GM21390 (cell line): ENCODE measurements around the gene CXCL12.

Experiments
- ATAC-seq: cut with Tn5 transposase; IDR thresholded peaks from one replicate; pipeline ENCODE4 v1.9.1; 2021; ENCODE audit not compliant: unreplicated experiment

CXCL12 gene

DNA sequence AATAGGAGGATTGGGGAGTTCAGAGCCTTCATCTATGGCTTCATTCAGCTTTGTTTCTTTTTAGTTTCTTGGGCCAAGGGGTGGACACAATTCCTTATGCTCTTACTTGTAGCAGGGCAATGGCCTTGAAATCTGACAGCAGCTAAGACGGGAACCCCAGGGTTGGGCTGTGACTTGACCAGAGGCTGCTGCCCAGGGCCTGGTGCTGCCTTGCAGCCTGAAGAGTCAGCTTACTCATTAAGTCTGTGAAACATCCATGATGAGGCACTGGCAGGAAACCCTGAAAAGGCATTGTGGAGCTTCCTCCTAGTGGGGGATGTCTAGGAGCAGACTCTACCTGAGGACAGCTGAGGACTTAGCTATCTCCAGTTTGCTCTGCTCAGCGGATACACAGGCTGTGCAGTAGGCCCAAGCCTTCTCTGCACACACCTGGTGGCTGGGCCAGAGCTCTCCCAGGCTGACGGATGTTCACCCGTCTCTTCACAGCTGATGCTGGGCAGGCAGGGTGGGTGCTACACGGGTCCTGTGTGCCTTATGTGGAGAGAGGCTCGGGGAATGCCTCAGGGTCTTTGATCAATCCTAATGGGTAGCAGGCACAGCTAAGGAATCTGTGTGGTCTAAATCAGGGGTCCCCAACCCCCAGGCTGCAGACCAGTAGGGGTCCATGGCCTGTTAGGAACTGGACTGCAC, 17.8 kb downstream of the CXCL12 start:
- ATAC-seq: no peak

DNA sequence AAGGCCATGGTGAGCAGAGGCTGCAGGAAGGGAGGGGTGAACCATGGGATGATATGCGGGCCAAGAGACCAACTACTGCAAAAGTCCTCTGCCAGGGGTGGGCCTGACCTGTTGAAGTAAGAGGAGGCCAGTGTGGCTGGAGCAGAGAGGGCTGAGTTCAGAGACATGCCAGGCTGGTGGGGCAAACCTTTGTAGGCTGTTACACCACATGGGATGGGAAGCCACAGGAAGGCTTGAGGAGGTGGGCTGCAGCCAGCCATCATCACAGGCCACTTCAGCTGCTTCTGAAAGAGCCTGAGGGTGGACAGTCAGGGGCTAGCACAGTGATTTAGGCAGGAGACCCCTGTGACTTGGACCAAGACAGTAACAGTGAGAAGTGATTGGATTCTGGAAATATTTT, 20.3 kb downstream of the CXCL12 start:
- no peak for ATAC-seq

DNA sequence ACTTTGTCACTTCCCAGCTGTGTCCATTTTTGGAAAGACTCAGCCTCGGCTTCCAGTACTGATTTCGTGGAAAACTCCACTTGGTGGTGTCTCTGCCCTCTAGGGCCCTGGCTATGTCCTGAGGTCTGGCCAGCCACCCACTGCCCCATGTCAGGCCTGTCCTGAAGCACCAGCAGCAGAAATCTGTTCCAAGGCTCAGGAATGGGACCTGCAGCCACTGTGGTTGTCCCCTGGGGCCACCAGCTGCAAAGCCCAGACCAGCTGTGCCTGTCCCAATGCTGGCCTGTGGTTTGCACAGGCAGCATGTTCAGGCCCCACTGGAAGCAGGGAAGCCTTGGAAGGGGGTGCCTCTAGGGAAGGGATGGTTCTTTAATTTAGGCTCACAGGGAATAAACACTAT, 21.2 kb downstream of the CXCL12 start:
- no peak for ATAC-seq

DNA sequence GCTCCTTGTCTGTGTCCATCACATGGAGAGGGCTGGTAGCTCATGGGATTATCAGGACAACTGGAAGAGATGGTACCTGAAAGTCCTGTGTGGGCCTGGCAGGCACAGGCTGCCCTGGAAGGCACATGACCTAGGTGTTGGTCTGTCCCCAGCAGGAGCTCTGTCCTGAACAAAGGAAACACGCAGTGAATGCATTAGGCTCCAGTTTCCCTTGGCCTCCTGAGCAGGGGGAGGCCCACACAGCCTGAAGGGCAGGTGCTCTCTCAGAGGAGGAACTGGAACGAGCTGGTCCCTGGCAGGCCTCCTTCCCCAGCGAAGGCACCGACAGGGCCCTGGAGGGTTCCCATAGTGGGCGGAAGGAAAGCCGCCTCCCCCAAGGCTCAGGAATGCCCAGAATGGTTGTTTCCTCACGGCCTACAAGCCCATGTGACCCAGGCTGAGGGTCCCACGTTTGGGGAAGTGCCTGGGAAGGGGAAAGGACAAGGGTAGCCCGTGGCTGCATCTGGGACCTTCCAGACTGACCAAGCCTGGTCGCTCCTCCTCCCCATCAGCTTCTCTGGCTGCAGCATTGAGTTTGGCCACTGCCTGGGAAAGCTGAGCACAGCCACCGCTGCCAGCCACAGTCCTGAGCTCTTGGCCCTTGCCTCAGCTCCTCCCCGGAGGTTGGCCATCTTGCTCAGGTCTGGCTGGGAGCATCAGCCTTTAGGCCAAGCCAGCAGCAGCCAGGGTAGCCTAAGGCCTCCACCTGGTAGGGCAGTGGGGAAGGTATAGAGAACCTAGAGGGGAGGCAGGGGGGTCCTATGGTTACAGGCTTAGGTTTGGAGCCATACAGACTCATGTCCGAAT, 21.8 kb downstream of the CXCL12 start:
- ATAC-seq: no peak

DNA sequence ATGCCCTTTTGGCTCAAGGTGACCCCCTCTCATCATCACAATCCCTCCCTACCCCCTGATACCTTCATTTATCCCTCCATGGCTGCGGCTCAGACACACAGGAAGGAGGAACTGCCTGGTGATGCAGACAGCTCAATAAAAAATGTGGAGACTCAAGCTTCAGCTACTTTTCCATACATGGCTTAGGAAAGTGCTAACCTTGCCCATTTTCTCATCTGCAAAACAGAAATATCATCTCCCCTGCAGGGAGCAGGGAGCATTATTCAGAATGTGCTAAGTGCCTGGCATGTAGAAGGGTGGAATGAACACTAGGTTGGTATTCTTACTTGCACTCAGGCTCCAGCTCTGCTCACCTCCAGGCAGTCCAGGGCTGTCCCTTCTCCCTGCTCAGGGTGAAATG, 23.8 kb downstream of the CXCL12 start:
- ATAC-seq: no peak

DNA sequence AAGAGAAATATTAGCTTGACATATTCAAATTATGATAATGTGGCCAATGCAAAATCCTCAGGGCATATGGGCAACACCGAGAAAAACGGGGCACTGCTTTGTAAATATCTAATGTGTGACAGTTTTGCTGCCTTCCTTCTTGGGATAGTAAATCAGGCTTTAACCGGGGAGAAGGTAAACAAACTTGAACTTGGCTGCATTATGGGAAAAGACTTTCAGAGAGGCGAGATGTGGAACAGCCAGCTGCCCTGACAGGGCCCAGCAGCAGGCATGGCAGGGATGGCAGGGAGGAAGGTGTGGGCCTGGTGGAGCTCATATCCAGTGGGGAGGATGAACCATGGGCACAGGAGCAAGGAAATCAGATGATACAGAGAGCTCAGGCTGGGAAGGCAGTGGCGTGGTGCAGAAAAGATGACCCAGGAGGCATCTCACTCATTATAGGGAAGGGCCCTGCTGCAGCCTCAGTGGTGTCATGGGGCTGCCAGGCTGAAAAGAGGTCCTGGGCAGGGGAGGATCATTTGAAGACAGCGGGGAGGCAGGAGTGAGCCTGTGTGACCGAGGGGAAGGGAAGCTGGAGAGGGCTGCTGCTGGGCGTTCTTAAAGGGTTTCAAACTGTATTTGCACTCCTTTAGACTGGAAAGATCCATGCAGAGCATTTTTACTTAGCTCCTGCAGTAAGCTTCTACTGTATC, 26.7 kb downstream of the CXCL12 start:
- no peak for ATAC-seq

DNA sequence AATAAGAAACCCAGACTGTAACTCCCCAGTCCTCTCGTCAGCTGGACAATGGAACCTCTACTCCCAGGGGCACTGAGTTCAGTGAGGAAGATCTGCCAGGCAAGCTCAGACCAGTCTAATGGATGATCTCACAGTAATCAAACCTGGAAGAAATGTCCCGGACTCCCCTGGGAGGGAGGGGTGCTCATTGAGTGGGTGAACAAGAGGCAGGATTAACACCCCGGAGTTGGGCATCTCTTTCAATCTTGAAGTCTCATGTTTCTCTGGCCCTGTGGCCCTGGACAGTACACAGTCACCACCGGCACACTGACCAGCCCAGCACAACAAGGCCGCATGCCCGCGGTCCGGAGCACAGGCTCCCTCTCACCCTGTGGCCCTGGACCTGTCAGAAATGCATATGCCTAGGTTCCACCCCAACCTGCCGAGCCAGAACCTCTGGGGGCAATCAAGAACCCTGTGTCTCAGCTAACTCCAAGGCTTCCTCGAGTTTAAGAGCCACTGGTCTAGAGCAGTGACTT, 27.8 kb downstream of the CXCL12 start:
- no peak for ATAC-seq

DNA sequence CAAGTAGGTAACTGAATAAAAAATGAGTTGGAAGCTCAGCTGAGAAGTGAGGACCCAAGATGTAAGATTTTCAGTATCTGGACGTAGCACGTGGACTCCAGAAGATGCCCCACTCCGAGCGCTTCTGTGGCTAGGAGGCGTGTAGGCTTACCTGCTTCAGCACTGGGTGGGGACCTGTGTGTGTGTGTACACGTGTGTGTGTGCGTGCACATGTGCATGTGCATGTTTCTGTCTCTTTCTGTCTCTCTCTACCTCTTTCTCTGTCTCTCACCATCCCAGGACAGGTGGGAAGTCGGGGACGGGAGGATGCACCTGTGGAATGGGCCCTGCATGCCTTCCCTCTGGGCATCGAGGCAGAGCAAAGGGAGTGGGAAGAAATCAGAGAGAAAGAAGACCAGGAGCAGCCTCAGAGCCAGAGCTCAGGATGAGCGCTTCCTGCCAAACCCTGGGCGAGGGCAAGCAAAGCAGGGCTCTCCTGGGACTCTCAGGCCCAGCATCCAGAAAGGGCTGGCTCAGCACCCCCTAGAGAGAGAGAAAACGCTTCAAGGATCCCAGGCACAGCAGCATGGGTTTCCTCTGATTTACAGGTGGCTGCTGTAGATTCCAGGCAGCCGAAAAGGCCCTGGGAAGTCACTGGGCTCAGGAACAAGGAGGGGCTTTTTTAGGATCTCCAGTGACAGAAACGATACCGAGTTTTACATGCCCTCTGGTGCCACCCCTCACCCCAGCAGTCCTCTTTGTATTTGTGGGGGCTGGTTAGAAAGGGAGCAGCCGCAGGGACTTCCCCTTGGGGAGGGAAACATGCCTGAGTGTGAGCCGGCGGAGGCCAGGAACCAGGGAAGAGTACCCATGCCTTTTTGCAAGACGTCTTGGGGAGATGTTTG, 28.5 kb downstream of the CXCL12 start:
- no peak for ATAC-seq

DNA sequence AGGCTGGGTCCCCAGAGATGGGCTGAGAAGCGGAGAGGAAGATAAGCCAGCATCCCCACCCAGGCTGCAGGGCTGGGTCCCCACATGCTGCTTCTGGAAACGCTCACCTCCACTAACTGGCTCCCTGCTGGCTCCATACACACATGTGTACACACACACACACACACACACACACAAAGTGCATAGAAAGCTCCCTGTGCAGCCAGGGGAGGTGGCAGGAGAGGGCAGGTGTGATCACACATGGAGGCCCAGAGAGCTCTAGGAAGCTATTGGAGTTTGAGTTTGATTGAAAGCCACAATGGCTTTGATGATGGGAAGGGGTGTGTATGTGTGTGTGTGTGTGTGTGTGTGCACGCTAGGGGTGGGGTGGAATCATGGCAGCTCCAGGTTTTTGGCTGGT, 29.3 kb downstream of the CXCL12 start:
- ATAC-seq: no peak

DNA sequence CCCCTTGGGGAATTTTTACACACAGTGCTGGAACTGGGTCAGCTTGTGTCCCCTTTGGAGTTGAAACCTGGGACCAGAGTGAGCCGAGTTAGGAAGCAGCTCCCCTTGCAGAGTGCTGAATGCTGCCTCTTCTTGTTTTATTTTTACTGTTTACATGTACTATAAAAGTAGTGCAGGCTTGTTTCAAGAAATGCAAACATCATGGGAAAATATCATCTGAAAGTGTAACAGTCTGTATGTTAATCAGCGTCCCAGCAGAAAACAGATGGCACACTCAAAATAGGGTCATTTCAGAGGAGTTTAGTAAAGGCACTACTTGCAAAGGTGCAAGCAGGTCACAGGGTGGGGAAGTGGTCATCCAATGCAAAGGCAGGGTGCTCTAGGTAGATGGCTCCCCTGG, 30.1 kb downstream of the CXCL12 start:
- ATAC-seq: no peak

DNA sequence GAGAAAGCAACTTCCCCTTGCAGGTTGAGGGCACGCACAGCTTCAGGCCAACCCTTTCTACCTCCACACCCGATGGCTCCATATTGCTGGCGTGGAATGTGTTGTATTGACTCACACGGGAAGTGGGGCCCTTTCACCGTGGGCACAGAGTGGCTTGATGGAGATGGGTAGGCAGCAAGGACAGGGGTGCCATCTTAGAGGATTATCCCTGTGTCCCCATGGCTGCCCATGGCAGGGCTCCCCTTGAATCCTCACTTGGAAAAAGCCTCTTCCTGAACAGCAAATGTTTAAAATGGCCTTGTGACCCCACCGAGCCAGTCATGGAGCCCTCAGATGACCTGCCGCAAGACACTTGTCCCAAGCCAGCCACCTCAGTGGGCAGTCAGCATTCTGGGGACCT, 31.2 kb downstream of the CXCL12 start:
- ATAC-seq: no peak

DNA sequence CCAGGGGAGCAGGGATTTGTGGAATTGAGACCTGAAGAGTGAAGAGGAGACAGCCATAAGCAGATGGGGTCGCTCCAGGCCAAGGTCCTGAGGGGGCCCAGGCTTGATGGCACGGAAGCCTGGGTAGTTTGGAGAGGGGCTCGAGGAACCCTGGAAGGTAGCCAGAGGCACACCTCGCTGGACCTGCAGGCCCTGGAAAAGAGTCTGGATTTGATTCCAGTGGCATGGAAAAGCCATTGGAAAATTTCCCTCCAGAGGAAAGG, 31.8 kb downstream of the CXCL12 start:
- ATAC-seq: no peak

DNA sequence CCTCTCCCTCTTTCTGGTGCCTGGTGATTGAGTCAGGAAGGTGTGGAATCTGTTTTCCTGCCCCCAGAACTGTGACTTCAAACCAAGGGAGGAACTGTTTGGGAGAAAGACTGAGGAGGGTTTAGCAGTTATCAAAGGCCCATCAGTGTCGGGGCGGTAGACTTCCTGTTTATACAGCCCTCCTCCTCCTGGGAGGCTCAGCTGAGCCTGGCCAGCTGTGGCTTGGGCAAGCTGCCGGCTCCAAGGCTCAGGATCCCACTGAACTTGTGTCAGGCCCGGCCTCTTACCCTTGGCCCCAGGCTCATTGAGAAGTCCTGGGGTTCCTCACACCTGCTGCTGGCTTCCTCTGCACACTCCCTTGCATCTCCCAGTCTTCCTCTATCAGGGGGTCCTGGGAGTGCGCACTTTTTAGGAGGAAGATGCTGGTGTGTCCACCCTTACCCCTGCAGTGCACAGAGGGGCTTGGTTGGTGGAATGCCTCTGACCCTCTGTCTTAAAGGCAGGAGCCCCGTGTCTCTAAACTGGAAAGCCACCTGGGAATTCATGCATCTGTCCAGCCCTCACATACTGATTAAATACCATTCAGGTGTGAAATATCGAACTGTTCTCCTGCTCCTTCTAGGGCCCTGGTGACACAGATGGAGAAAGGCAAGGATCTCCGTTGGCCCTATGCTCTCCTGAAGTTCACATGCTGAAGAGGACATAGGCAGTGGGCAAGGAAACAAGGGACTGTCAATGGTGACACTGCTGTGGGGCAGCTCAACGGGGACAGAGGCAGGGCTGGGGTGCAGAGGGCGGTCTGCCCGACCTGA, 32.4 kb downstream of the CXCL12 start:
- ATAC-seq: no peak

DNA sequence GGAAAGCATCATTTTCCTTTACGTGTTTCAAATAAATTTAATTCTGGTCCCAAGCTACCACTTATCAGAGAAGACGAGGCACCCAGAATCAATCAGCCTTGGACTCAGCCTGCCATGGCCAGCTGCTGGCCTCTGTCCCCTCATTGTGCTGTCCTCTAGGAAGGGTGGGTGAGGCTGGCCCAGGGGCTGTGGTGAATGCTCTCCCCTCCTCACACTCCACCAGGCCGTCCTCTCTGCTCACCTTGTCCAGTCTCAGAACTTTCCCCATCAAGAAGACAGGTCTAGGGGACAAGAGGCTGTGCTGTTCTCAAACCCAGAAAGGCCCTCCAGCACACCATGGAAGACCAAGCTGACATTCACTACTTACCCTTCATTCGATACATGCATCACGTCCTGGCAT, 36.4 kb downstream of the CXCL12 start:
- ATAC-seq: no peak

DNA sequence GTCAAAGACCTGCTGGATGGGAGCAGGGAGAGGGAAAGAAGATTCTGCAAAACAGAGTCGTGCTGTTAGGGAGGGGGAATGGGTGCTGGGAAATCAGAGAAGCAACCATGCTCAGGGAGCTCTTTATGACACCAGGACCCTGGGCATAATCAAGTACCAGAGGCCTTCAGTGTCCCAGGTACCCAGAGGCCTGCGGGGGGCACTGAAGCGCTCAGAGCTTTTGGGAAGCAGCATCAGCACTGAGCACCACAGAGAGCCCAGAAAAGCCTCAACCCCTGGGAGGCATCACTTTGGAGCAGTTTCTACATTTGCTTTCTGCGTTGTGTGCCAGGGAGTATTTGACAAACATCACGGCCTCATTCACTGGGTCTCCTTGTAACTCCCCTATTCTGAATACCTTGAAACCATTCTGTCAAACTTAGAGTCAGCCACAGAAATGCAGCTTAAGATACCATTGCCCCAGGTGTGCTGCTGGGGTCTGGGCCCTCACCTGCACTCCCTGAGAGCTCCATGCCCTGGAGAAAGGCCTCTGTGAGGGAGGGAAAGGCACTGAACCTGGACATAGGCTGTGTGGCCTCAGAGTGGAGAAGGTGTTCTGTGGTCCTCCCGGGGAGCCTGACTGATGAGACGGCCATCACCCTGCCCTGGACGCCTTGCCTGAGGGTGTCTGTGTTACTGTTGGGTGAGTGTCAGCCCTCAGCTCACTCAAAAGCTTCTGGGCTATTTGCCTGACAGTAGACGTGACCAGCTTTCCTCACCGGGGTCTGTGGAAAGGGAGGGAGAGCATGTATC, 37.1 kb downstream of the CXCL12 start:
- ATAC-seq: no peak

DNA sequence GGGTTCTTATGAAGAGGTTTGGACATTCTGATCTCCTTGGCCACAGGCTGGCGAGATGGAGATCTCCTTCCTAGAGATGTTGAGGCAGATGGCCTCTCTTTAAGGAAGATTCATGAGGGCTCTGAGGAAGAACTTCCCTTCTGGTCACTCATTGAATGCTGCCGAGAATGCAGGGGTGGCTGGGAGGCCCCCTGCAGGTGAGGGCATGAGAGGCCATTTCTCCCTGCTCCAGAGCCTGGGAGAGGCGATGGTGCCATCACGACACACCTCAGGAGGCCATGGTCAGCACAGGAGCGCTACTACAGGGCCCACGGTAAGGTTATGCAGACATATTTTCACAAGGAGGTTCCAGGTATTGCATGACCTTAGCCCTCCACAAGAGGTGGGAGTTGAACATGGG, 40.2 kb downstream of the CXCL12 start:
- no peak for ATAC-seq

DNA sequence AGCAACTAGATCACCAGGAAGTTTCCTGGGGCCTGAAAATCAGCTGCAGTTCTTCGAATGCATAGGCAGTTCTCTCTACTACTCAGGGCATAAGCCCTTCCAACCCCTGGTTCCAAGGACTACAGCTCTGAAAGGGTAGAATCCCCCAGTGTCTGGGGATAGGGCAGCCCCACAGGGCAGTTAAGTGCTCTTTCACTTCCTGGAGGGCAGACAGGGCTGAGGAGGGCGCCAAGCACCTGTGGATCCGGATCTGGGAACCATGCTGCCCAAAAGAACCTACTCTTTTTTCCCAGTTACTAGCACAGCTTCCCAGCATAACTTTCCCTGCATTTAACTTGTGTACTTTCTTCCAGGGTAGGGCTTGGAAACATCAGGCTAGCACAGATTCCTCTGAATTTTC, 41.1 kb downstream of the CXCL12 start:
- no peak for ATAC-seq

DNA sequence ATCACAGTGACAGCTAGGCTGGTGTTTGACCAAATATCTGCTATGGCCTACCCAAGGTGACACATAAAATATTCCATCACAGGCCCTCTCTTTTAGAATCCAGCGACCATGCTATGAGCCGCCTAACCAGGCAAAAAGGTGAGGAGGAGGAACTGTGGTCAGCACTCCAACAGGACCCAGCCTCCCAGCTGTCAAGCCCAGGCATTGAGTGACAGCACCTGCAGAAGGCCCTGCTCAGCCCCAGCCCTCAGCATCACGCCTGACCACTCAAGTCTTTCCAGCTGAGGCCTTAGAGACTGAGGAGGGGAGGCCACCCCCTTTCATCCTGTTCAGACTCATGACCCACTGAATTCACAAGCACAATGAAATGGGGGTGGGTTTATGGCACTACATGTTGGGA, 43.0 kb downstream of the CXCL12 start:
- ATAC-seq: no peak

DNA sequence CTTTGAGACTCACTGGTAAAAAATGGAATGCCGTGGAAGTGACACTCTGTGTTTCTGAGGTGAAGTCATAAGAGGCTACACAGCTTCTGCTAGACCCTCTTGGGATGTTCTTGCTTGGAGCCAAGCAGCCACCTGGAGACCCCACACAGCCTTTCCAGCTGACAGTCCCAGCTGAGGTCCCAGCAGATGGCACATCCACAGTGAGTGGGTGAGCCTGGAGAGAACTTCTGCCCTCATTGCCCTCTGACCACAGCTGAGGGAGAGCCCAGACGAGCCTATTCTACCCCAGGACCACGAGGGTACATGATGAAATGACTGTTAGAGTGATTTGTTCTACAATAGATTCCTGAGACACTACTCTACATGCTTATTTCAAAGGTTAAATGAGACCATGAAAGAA, 44.3 kb downstream of the CXCL12 start:
- ATAC-seq: no peak

DNA sequence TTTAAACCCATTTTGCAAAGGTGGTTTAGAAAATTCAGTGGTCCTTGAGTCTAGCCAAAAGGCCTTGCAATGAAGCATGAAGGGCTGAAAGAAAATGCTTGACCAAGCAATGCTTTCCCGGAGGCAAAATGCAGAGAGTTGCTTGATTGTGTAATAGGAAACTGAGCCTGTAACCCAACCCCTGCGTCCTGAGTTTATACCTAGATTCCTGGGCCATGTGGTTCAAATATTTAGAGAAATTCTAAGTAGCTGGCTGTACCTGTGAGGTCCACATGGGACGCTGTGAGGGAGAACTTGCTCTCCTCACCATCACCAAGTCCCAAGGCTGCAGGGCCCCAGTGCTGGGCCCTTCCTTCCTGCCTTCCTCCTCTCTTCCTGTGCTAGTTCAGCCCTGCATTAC, 45.7 kb downstream of the CXCL12 start:
- ATAC-seq: no peak
